HEK293 (cell line): ENCODE data around the gene CCND1.

Experiments
- CTCF ChIA-PET: fragments of 350-600 bp; formaldehyde crosslinking; extraction: SDS; loops from one replicate; lab custom pipeline; 2021; ENCODE audit warnings: antibody characterized with exemption; lab: Yijun Ruan, JAX
- POLR2A ChIA-PET: fragments of 300-600 bp; formaldehyde crosslinking; extraction: SDS; loops from one replicate; lab custom pipeline; 2020; ENCODE audit warnings: antibody characterized with exemption, inconsistent platforms; lab: Yijun Ruan, JAX
- H3K27ac ChIP-seq: fragments of 200-500 bp; sonication (Bioruptor generic); 2 replicates; pipeline ENCODE4 v1.5.1; 2014; ENCODE audit warnings: low read depth, low read length, control low read depth, inconsistent platforms; ENCODE audit errors: extremely low read depth
- H3K36me3 ChIP-seq, 2 experiments: fragments of 200-500 bp in 1 of 2; sonication (Bioruptor generic) in 1 of 2; 1 replicate in 1 of 2; 2 replicates in 1 of 2; pipeline ENCODE4 v1.5.1; 2014 to 2017; ENCODE audit warnings: inconsistent platforms in 2 of 2, low read length in 2 of 2; ENCODE audit not compliant: control insufficient read depth in 2 of 2, insufficient read depth in 1 of 2
- H3K4me1 ChIP-seq: fragments of 200-500 bp; sonication (Bioruptor generic); 2 replicates; pipeline ENCODE4 v1.5.1; 2014; ENCODE audit warnings: mild to moderate bottlenecking, low read length, inconsistent platforms; ENCODE audit not compliant: control insufficient read depth, insufficient read depth
- H3K4me3 ChIP-seq: 2 replicates; pipeline ENCODE4 v1.5.1; 2011; ENCODE audit warnings: low read depth, mild to moderate bottlenecking, control low read depth, low read length, moderate library complexity
- H3K9me3 ChIP-seq: fragments of 200-500 bp; sonication (Bioruptor generic); 2 replicates; pipeline ENCODE4 v1.5.1; 2014; ENCODE audit warnings: low read depth, low read length, inconsistent platforms; ENCODE audit not compliant: control insufficient read depth, insufficient read depth
- BCL11B ChIP-seq: fragments of 450-650 bp; formaldehyde crosslinking; IDR thresholded peaks from 2 replicates; pipeline ENCODE4 v1.5.1; 2016; ENCODE audit warnings: low read depth, missing biosample characterization, missing genetic modification characterization
- EGR2 ChIP-seq: fragments of 450-650 bp; formaldehyde crosslinking; IDR thresholded peaks from 2 replicates; pipeline ENCODE4 v1.5.1; 2016; ENCODE audit warnings: low read depth, missing biosample characterization, missing genetic modification characterization
- GLI2 ChIP-seq: fragments of 450-650 bp; formaldehyde crosslinking; IDR thresholded peaks from 2 replicates; pipeline ENCODE4; 2017; ENCODE audit warnings: missing biosample characterization, missing genetic modification characterization, low read depth, borderline replicate concordance
- GLIS1 ChIP-seq: fragments of 450-650 bp; formaldehyde crosslinking; IDR thresholded peaks from 2 replicates; pipeline ENCODE4 v1.5.1; 2016; ENCODE audit warnings: missing biosample characterization, missing genetic modification characterization
- GLIS2 ChIP-seq: fragments of 450-650 bp; formaldehyde crosslinking; IDR thresholded peaks from 2 replicates; pipeline ENCODE4 v1.5.1; 2016; ENCODE audit warnings: missing biosample characterization, missing genetic modification characterization
- KLF1 ChIP-seq: fragments of 450-650 bp; formaldehyde crosslinking; IDR thresholded peaks from 2 replicates; pipeline ENCODE4 v1.5.1; 2016; ENCODE audit warnings: missing biosample characterization, missing genetic modification characterization
- MEIS1 ChIP-seq: sonication (generic); formaldehyde crosslinking; IDR thresholded peaks from 2 replicates; pipeline ENCODE4 v1.8.1; 2022; ENCODE audit warnings: missing genetic modification reagents, mild to moderate bottlenecking, borderline replicate concordance
- PATZ1 ChIP-seq: fragments of 450-650 bp; formaldehyde crosslinking; IDR thresholded peaks from 2 replicates; pipeline ENCODE4 v1.5.1; 2016; ENCODE audit warnings: missing biosample characterization, missing genetic modification characterization
- REPIN1 ChIP-seq: fragments of 450-650 bp; formaldehyde crosslinking; IDR thresholded peaks from 2 replicates; pipeline ENCODE4 v1.5.1; 2017; ENCODE audit warnings: missing biosample characterization, missing genetic modification characterization, low read depth
- SALL2 ChIP-seq: fragments of 450-650 bp; formaldehyde crosslinking; IDR thresholded peaks from 2 replicates; pipeline ENCODE4 v1.5.0; 2017; ENCODE audit warnings: missing biosample characterization, mild to moderate bottlenecking, missing genetic modification characterization, borderline replicate concordance
- SCRT1 ChIP-seq: fragments of 450-650 bp; formaldehyde crosslinking; IDR thresholded peaks from 2 replicates; pipeline ENCODE4 v1.5.1; 2016; ENCODE audit warnings: missing biosample characterization, missing genetic modification characterization, borderline replicate concordance
- SP7 ChIP-seq: fragments of 450-650 bp; formaldehyde crosslinking; IDR thresholded peaks from 2 replicates; pipeline ENCODE4 v1.5.1; 2016; ENCODE audit warnings: missing biosample characterization, missing genetic modification characterization
- ZBTB17 ChIP-seq: fragments of 450-650 bp; formaldehyde crosslinking; IDR thresholded peaks from 2 replicates; pipeline ENCODE4 v1.5.1; 2016; ENCODE audit warnings: missing biosample characterization, missing genetic modification characterization
- ZBTB20 ChIP-seq: fragments of 450-650 bp; formaldehyde crosslinking; IDR thresholded peaks from 2 replicates; pipeline ENCODE4 v1.5.1; 2016; ENCODE audit warnings: missing biosample characterization, missing genetic modification characterization
- ZBTB8A ChIP-seq: fragments of 450-650 bp; formaldehyde crosslinking; IDR thresholded peaks from 2 replicates; pipeline ENCODE4 v1.5.1; 2016; ENCODE audit warnings: missing biosample characterization, missing genetic modification characterization
- ZFHX2 ChIP-seq: fragments of 450-650 bp; formaldehyde crosslinking; conservative IDR thresholded peaks from 2 replicates; pipeline ENCODE4 v1.5.1; 2016; ENCODE audit warnings: missing biosample characterization, missing genetic modification characterization
- ZNF148 ChIP-seq: fragments of 450-650 bp; formaldehyde crosslinking; IDR thresholded peaks from 2 replicates; pipeline ENCODE4 v1.5.0; 2017; ENCODE audit warnings: missing biosample characterization, missing genetic modification characterization, borderline replicate concordance
- ZNF169 ChIP-seq: fragments of 450-650 bp; formaldehyde crosslinking; IDR thresholded peaks from 2 replicates; pipeline ENCODE4 v1.5.1; 2016; ENCODE audit warnings: missing biosample characterization, missing genetic modification characterization
- ZNF174 ChIP-seq: fragments of 450-650 bp; formaldehyde crosslinking; IDR thresholded peaks from 2 replicates; pipeline ENCODE4 v1.5.0; 2017; ENCODE audit warnings: missing biosample characterization, mild to moderate bottlenecking, missing genetic modification characterization
- ZNF223 ChIP-seq: fragments of 450-650 bp; formaldehyde crosslinking; IDR thresholded peaks from 2 replicates; pipeline ENCODE4 v1.5.1; 2016; ENCODE audit warnings: missing biosample characterization, missing genetic modification characterization
- ZNF335 ChIP-seq: fragments of 450-650 bp; formaldehyde crosslinking; conservative IDR thresholded peaks from 2 replicates; pipeline ENCODE4 v1.5.1; 2016; ENCODE audit warnings: missing biosample characterization, missing genetic modification characterization
- ZNF354C ChIP-seq: fragments of 450-650 bp; formaldehyde crosslinking; IDR thresholded peaks from 2 replicates; pipeline ENCODE4 v1.5.1; 2016; ENCODE audit warnings: missing biosample characterization, missing genetic modification characterization, low read depth, borderline replicate concordance
- ZNF366 ChIP-seq: fragments of 450-650 bp; formaldehyde crosslinking; conservative IDR thresholded peaks from 2 replicates; pipeline ENCODE4 v1.5.1; 2016; ENCODE audit warnings: missing biosample characterization, missing genetic modification characterization
- ZNF416 ChIP-seq: fragments of 450-650 bp; formaldehyde crosslinking; IDR thresholded peaks from 2 replicates; pipeline ENCODE4 v1.5.1; 2016; ENCODE audit warnings: missing biosample characterization, missing genetic modification characterization
- ZNF624 ChIP-seq: fragments of 450-650 bp; formaldehyde crosslinking; IDR thresholded peaks from 2 replicates; pipeline ENCODE4 v1.5.1; 2017; ENCODE audit warnings: missing biosample characterization, missing genetic modification characterization
- ZNF677 ChIP-seq: fragments of 450-650 bp; IDR thresholded peaks from 2 replicates; pipeline ENCODE4 v1.5.0; 2018; ENCODE audit warnings: missing biosample characterization, mild to moderate bottlenecking, missing genetic modification characterization, moderate library complexity
- ZNF76 ChIP-seq: fragments of 450-650 bp; formaldehyde crosslinking; IDR thresholded peaks from 2 replicates; pipeline ENCODE4; 2016; ENCODE audit warnings: low read depth, missing biosample characterization, missing genetic modification characterization, borderline replicate concordance
- ZNF776 ChIP-seq: fragments of 450-650 bp; formaldehyde crosslinking; IDR thresholded peaks from 2 replicates; pipeline ENCODE4 v1.5.0; 2017; ENCODE audit warnings: missing biosample characterization, missing genetic modification characterization, borderline replicate concordance
- ZNF777 ChIP-seq: fragments of 450-650 bp; formaldehyde crosslinking; IDR thresholded peaks from 2 replicates; pipeline ENCODE4 v1.5.1; 2017; ENCODE audit warnings: missing biosample characterization, missing genetic modification characterization, borderline replicate concordance
- ZNF830 ChIP-seq: fragments of 450-650 bp; IDR thresholded peaks from 2 replicates; pipeline ENCODE4 v1.5.0; 2018; ENCODE audit warnings: missing biosample characterization, missing genetic modification characterization, low read depth, mild to moderate bottlenecking, moderate library complexity
- TF ChIP-seq, protein P1 (sequence below): fragments of 450-650 bp; formaldehyde crosslinking; IDR thresholded peaks from 2 replicates; pipeline ENCODE4 v1.5.1; 2016; ENCODE audit warnings: missing biosample characterization, missing genetic modification characterization

CCND1 gene

GRCh38 chr11:69638941-69639681, 1.8 kb upstream of the CCND1 start (continued):
- TF ChIP-seq ZBTB20 (tag by site-specific recombination) (peak; percentile 61; the same call in 1 of the 2 replicates), MEIS1 (CRISPR knock-in tag) (peak; percentile 82; the same call in 1 of the 2 replicates), PATZ1 (tag by site-specific recombination) (peak; percentile 86), ZBTB8A (tag by site-specific recombination) (peak; percentile 90), ZNF366 (tag by site-specific recombination) (no peak), ZFHX2 (tag by site-specific recombination) (peak; percentile 67; the same call in 1 of the 2 replicates), ZNF335 (tag by site-specific recombination) (0 out of 2 replicates have a peak, but pooled peaks have one; percentile 30), ZNF354C (tag by site-specific recombination) (no peak), EGR2 (peak; percentile 46; the same call in 1 of the 2 replicates), SCRT1 (tag by site-specific recombination) (no peak), ZNF830 (tag by site-specific recombination) (no peak), ZNF624 (tag by site-specific recombination) (no peak), SP7 (tag by site-specific recombination) (0 out of 2 replicates have a peak, but pooled peaks have one; percentile 29), GLIS2 (tag by site-specific recombination) (peak; percentile 54), BCL11B (tag by site-specific recombination) (peak; percentile 25; the same call in 1 of the 2 replicates), GLIS1 (tag by site-specific recombination) (peak; percentile 36), ZNF777 (peak; percentile 50; the same call in 1 of the 2 replicates)
- TF ChIP-seq, all 188 proteins: peak for 26

GRCh38 chr11:69639831-69640230, 1.1 kb upstream of the CCND1 start:
- no peak overlapping the region for H3K27ac ChIP-seq
- H3K4me1 ChIP-seq: peaks cover 3% of the 10 kb centered on the region; the same call in 1 of the 2 replicates
- peaks cover 0 to 14% of the 10 kb centered on the region in 2 experiments; a peak in 1 of 3 replicates for H3K36me3 ChIP-seq
- H3K4me3 ChIP-seq: no peak overlapping the region
- H3K9me3 ChIP-seq: no peaks in the 10 kb centered on the region
- ChIA-PET POLR2A (interaction anchor here (0.5 to 1.6 kb wide), 7 partner anchors 19 to 591 kb away, joined by 3 to 16 read pairs (median 4); partner anchors contain the start of gene LTO1), CTCF (interaction anchor here (0.7 to 1.5 kb wide), 3 partner anchors 12 to 539 kb away, joined by 3 to 5 read pairs (median 4); no protein-coding TSS in a partner anchor)
- TF ChIP-seq ZNF223 (tag by site-specific recombination) (no peak), ZNF76 (no peak), ZBTB17 (tag by site-specific recombination) (no peak), KLF1 (tag by site-specific recombination) (no peak), ZNF174 (no peak), ZNF148 (no peak), ZNF776 (tag by site-specific recombination) (no peak), GLI2 (tag by site-specific recombination) (no peak), EGR2 (no peak), ZNF169 (tag by site-specific recombination) (no peak), ZNF677 (no peak), ZNF416 (no peak), SALL2 (tag by site-specific recombination) (no peak), REPIN1 (no peak)
- TF ChIP-seq, protein P1, sequence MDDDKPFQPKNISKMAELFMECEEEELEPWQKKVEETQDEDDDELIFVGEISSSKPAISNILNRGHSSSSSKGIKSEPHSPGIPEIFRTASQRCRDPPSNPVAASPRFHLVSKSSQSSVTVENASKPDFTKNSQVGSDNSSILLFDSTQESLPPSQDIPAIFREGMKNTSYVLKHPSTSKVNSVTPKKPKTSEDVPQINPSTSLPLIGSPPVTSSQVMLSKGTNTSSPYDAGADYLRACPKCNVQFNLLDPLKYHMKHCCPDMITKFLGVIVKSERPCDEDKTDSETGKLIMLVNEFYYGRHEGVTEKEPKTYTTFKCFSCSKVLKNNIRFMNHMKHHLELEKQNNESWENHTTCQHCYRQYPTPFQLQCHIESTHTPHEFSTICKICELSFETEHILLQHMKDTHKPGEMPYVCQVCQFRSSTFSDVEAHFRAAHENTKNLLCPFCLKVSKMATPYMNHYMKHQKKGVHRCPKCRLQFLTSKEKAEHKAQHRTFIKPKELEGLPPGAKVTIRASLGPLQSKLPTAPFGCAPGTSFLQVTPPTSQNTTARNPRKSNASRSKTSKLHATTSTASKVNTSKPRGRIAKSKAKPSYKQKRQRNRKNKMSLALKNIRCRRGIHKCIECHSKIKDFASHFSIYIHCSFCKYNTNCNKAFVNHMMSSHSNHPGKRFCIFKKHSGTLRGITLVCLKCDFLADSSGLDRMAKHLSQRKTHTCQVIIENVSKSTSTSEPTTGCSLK: no peak
